HepG2 (cell line): ENCODE measurements around the gene TLR4. TPM values are rescaled to one million over a fixed set of nuclear protein-coding genes. Genes with fewer than 3 reads are reported as not detected.

Experiments
- ATAC-seq: fragments of 200-7000 bp; cut with Tn5 transposase; 3 replicates; pipeline ENCODE4 v1.9.1; 2020; ENCODE audit warnings: mild to moderate bottlenecking, moderate library complexity
- BruUV-seq: library from RNA; stranded (reverse); fragments of 400-500 nt; replicated peaks from 2 replicates; lab custom pipeline; 2021; lab: Mats Ljungman, UMichigan
- CTCF ChIA-PET: fragments of 300-600 bp; formaldehyde crosslinking; extraction: SDS; loops from one replicate; lab custom pipeline; 2021; ENCODE audit warnings: low total read pairs, inconsistent platforms, low intra/inter-chr PET ratio; lab: Yijun Ruan, JAX
- POLR2A ChIA-PET: fragments of 350-600 bp; sonication (Branson Sonifier 250); formaldehyde crosslinking; loops from one replicate; lab custom pipeline; 2020; ENCODE audit warnings: antibody characterized with exemption, inconsistent platforms; lab: Yijun Ruan, JAX
- DNase-seq: peaks from one replicate; pipeline ENCODE4 v3.0.0-alpha.2; 2015; ENCODE audit warnings: low spot score
- FAIRE-seq: peaks from 3 replicates; lab custom pipeline; 2011; peaks lifted over from hg19 to GRCh38; lab: Jason Lieb, UNC
- H2AFZ ChIP-seq: one replicate; pipeline ENCODE4 v1.6.1; 2011; ENCODE audit warnings: low read length, inconsistent platforms
- H3K27ac ChIP-seq: fragments of 300-600 bp; 3 replicates; pipeline ENCODE4 v1.8.0; 2011; ENCODE audit warnings: mixed run types, mild to moderate bottlenecking, mixed read lengths, low read length, inconsistent platforms; ENCODE audit not compliant: insufficient read depth; ENCODE audit errors: extremely low read length
- H3K27me3 ChIP-seq, 2 experiments: fragments of 200-600 bp in 1 of 2; 2 replicates in 1 of 2; 3 replicates in 1 of 2; pipeline versions ENCODE4 v1.6.0 to v1.8.0; 2011; ENCODE audit warnings: low read length in 2 of 2, mild to moderate bottlenecking in 2 of 2, moderate library complexity in 2 of 2, inconsistent platforms in 1 of 2; ENCODE audit not compliant: insufficient read depth in 2 of 2, control insufficient read depth in 1 of 2
- H3K36me3 ChIP-seq, 2 experiments: fragments of 200-600 bp in 1 of 2; replicated peaks in 1 of 2; 2 replicates in 1 of 2; 3 replicates in 1 of 2; pipeline versions ENCODE4 v1.5.1 to v1.8.0; 2011; ENCODE audit warnings: low read length in 2 of 2, inconsistent platforms in 1 of 2; ENCODE audit not compliant: insufficient read depth in 2 of 2, control insufficient read depth in 1 of 2
- H3K4me1 ChIP-seq: 2 replicates; pipeline ENCODE4 v1.5.1; 2012; ENCODE audit warnings: low read length, inconsistent platforms; ENCODE audit not compliant: insufficient read depth
- H3K4me2 ChIP-seq: 2 replicates; pipeline ENCODE4 v1.6.0; 2011; ENCODE audit warnings: low read depth, low read length, inconsistent platforms
- H3K4me3 ChIP-seq, 3 experiments: fragments of 200-600 bp in 1 of 3; sonication (generic), shearing (Covaris generic) in 1 of 3; replicated peaks in 1 of 3; 2 replicates each; pipeline ENCODE4 v1.5.1; 2011 to 2016; ENCODE audit warnings: low read length in 3 of 3, inconsistent platforms in 2 of 3, low read depth in 2 of 3, mild to moderate bottlenecking in 2 of 3, control low read depth in 1 of 3, mixed read lengths in 1 of 3; ENCODE audit not compliant: insufficient read depth in 1 of 3
- H3K79me2 ChIP-seq: one replicate; pipeline ENCODE4 v1.6.1; 2011; ENCODE audit warnings: low read length, inconsistent platforms; ENCODE audit not compliant: insufficient read depth
- H3K9ac ChIP-seq: 2 replicates; pipeline ENCODE4 v1.6.0; 2011; ENCODE audit warnings: mild to moderate bottlenecking, low read depth, low read length, inconsistent platforms; ENCODE audit not compliant: insufficient read depth
- H3K9me3 ChIP-seq: 2 replicates; pipeline ENCODE4 v1.5.1; 2012; ENCODE audit warnings: mild to moderate bottlenecking, low read length
- H4K20me1 ChIP-seq: 2 replicates; pipeline ENCODE4 v1.6.0; 2011; ENCODE audit warnings: inconsistent platforms, mild to moderate bottlenecking, low read length, moderate library complexity; ENCODE audit not compliant: insufficient read depth
- AGO1 ChIP-seq: fragments of 200-400 bp; formaldehyde crosslinking; IDR thresholded peaks from 2 replicates; pipeline ENCODE4 v1.6.1; 2017; ENCODE audit warnings: mild to moderate bottlenecking, low read depth, low read length, moderate library complexity; ENCODE audit not compliant: poor library complexity, severe bottlenecking
- ERF ChIP-seq: IDR thresholded peaks from 2 replicates; pipeline ENCODE4 v1.6.1; 2018; ENCODE audit warnings: missing biosample characterization, missing genetic modification reagents
- GATAD2A ChIP-seq: IDR thresholded peaks from 2 replicates; pipeline ENCODE4 v1.6.1; 2016
- HOXA5 ChIP-seq: sonication (generic); formaldehyde crosslinking; IDR thresholded peaks from 2 replicates; pipeline ENCODE4 v1.4.0; 2020; ENCODE audit warnings: missing genetic modification reagents
- JUND ChIP-seq: sonication (generic); formaldehyde crosslinking; IDR thresholded peaks from 2 replicates; pipeline ENCODE4 v1.8.0; 2022; ENCODE audit warnings: mild to moderate bottlenecking, missing genetic modification reagents
- KLF15 ChIP-seq: sonication (generic); formaldehyde crosslinking; IDR thresholded peaks from 2 replicates; pipeline ENCODE4 v1.8.1; 2023; ENCODE audit warnings: borderline replicate concordance, mild to moderate bottlenecking, inconsistent platforms, missing genetic modification reagents, mixed read lengths
- MATR3 ChIP-seq: sonication (generic); formaldehyde crosslinking; IDR thresholded peaks from 2 replicates; pipeline ENCODE4 v1.4.0; 2020; ENCODE audit warnings: missing genetic modification reagents
- MEIS1 ChIP-seq: sonication (generic); formaldehyde crosslinking; IDR thresholded peaks from 2 replicates; pipeline ENCODE4 v1.9.0; 2021; ENCODE audit warnings: mild to moderate bottlenecking, missing genetic modification reagents, moderate library complexity, borderline replicate concordance
- MYPOP ChIP-seq: sonication (generic); formaldehyde crosslinking; IDR thresholded peaks from 2 replicates; pipeline ENCODE4 v1.8.1; 2023; ENCODE audit warnings: mild to moderate bottlenecking, moderate library complexity, missing genetic modification reagents
- PCBP2 ChIP-seq: fragments of 200-400 bp; formaldehyde crosslinking; optimal IDR thresholded peaks from 2 replicates; pipeline ENCODE3; 2018; ENCODE audit warnings: low read length, low read depth; ENCODE audit not compliant: poor library complexity, severe bottlenecking
- PHF8 ChIP-seq: sonication (generic); formaldehyde crosslinking; IDR thresholded peaks from 2 replicates; pipeline ENCODE4 v1.5.0; 2020; ENCODE audit warnings: missing genetic modification reagents
- PRDM15 ChIP-seq: sonication (generic); formaldehyde crosslinking; IDR thresholded peaks from 2 replicates; pipeline ENCODE4 v1.4.0; 2020; ENCODE audit warnings: missing genetic modification reagents
- THAP7 ChIP-seq: sonication (generic); formaldehyde crosslinking; IDR thresholded peaks from 2 replicates; pipeline ENCODE4 v1.8.1; 2023; ENCODE audit warnings: mild to moderate bottlenecking, missing genetic modification reagents
- USF2 ChIP-seq, 2 experiments: sonication (generic) in 1 of 2; formaldehyde crosslinking in 1 of 2; IDR thresholded peaks; 2 replicates each; pipeline versions ENCODE4 v1.5.1 to v1.6.1; 2011 to 2020; ENCODE audit warnings: borderline replicate concordance in 1 of 2, low read depth in 1 of 2, low read length in 1 of 2, mild to moderate bottlenecking in 1 of 2, missing genetic modification reagents in 1 of 2, moderate library complexity in 1 of 2
- ZBTB8A ChIP-seq: sonication (generic); formaldehyde crosslinking; IDR thresholded peaks from 2 replicates; pipeline ENCODE4 v1.4.0; 2020; ENCODE audit warnings: mild to moderate bottlenecking, low read depth, missing genetic modification reagents, borderline replicate concordance
- ZNF17 ChIP-seq: sonication (generic); formaldehyde crosslinking; IDR thresholded peaks from 2 replicates; pipeline ENCODE4 v1.5.0; 2020; ENCODE audit warnings: mild to moderate bottlenecking, missing genetic modification reagents
- ZNF224 ChIP-seq: sonication (generic); formaldehyde crosslinking; IDR thresholded peaks from 2 replicates; pipeline ENCODE4 v1.5.0; 2020; ENCODE audit warnings: mild to moderate bottlenecking, missing genetic modification reagents
- ZNF530 ChIP-seq: sonication (generic); formaldehyde crosslinking; IDR thresholded peaks from 2 replicates; pipeline ENCODE4 v1.5.0; 2020; ENCODE audit warnings: low read depth, mild to moderate bottlenecking, missing genetic modification reagents
- ZNF557 ChIP-seq: sonication (generic); formaldehyde crosslinking; IDR thresholded peaks from 2 replicates; pipeline ENCODE4 v1.4.0; 2020; ENCODE audit warnings: missing genetic modification reagents
- WGBS: methylation state at CpG from one replicate; pipeline ENCODE4 v1.1.6; 2017; ENCODE audit warnings: low lambda C conversion rate; 5-methylcytosine and 5-hydroxymethylcytosine counted together
- in situ Hi-C: cut with HindIII; loops from 2 replicates; pipeline ENCODE4 v1.10.0; 2017; ENCODE audit warnings: low pct_unique_long_range_greater_than_20kb; ENCODE audit not compliant: extremely low pct_ligation_motif_present
- intact Hi-C: fragments of 100-400 bp; cut with micrococcal nuclease; formaldehyde crosslinking; loops from one replicate; pipeline ENCODE4 v1.10.0; 2022; ENCODE audit not compliant: unreplicated experiment
- polyA plus RNA-seq, 8 experiments: library from polyadenylated mRNA; depleted of rRNA in 3 of 8; stranded (reverse) in 7 of 8; unstranded in 1 of 8; fragments of >200 nt; fragmentation: Illumina TruSeq in 4 of 8; extraction: Trizol in 4 of 8; gene quantifications; 2 replicates each; pipeline versions ENCODE4 v1.2.1 to v1.2.3, GENCODE V29; 2011 to 2016; ENCODE audit warnings: low read depth in 4 of 8, missing spikeins in 1 of 8, mixed read lengths in 1 of 8; ENCODE audit not compliant: insufficient read depth in 1 of 8
- total RNA-seq, 5 experiments: library from RNA; depleted of rRNA; stranded (reverse); fragments of >200 nt; fragmentation: Illumina TruSeq; extraction: Trizol; gene quantifications; 2 replicates each; pipeline ENCODE4 v1.2.3, GENCODE V29; 2016; ENCODE audit warnings: low read depth in 1 of 5

Gene TLR4
- total and polyA plus RNA-seq, 2 of the 13 experiments (the other 11 are each of a cell fraction or from before 2014, with no cell fraction given): 0.07 to 0.22 TPM

- Histone ChIP-seq H3K4me3 (no peak overlapping the region), H3K36me3 (no peaks in the 10 kb centered on the region), H3K4me1 (no peaks in the 10 kb centered on the region), H3K79me2 (no peaks in the 10 kb centered on the region), H3K27me3 (no peaks in the 10 kb centered on the region), H4K20me1 (no peaks in the 10 kb centered on the region), H3K4me2 (no peak overlapping the region), H3K27ac (no peak overlapping the region), H3K9ac (no peak overlapping the region), H2AFZ (no peak overlapping the region), H3K9me3 (no peaks in the 10 kb centered on the region)
- POLR2A ChIA-PET: no interaction called here
- no TSS peak for BruUV-seq
- intact Hi-C loops (no loop called here), in situ Hi-C loops (no loop called here)
- no peak for ATAC-seq
- 0% methylated on average over 2 of the region's 2 CpGs for WGBS
- DNase-seq: no peak
- no peak for FAIRE-seq
- CTCF ChIA-PET: no interaction called here
- no peak for TF ChIP-seq PHF8 (CRISPR knock-in tag)
- TF ChIP-seq USF2 (IDR thresholded peaks at IDR 0.05; ENCODE audit: low read depth, low read length): no peak
- no peak for TF ChIP-seq USF2 (CRISPR knock-in tag; IDR thresholded peaks at IDR 0.05; ENCODE audit: borderline replicate concordance)
- no peak for TF ChIP-seq ZNF530
- TF ChIP-seq ZBTB8A (CRISPR knock-in tag): no peak
- TF ChIP-seq ZNF224 (CRISPR knock-in tag): no peak
- TF ChIP-seq ZNF17 (CRISPR knock-in tag): no peak
- TF ChIP-seq PRDM15: no peak
- TF ChIP-seq GATAD2A (CRISPR knock-in tag): no peak
- TF ChIP-seq MEIS1 (CRISPR knock-in tag): no peak
- TF ChIP-seq ERF (CRISPR knock-in tag): no peak
- TF ChIP-seq THAP7 (CRISPR knock-in tag): no peak
- TF ChIP-seq ZNF557: no peak
- no peak for TF ChIP-seq MYPOP
- no peak for TF ChIP-seq AGO1
- TF ChIP-seq HOXA5 (CRISPR knock-in tag): no peak
- no peak for TF ChIP-seq JUND (CRISPR knock-in tag)
- TF ChIP-seq KLF15 (CRISPR knock-in tag): no peak
- no peak for TF ChIP-seq MATR3 (CRISPR knock-in tag)
- TF ChIP-seq PCBP2: no peak
Measured at GRCh38 chr9:117750401-117750800, 46.2 kb downstream of the TLR4 start.
